GM21447 (cell line): Measurements from ENCODE around the gene RSRP1.

Experiments
- ATAC-seq: cut with Tn5 transposase; IDR thresholded peaks from one replicate; pipeline ENCODE4 v1.9.1; 2021; ENCODE audit not compliant: unreplicated experiment

The RSRP1 gene

GRCh38 chr1:25194054-25194453 is 53.2 kb downstream of the RSRP1 start:
- no peak for ATAC-seq

- ATAC-seq = no peak
These were observed 54.0 kb downstream of the RSRP1 start for GRCh38 chr1:25193229-25193628.
